WI38 (cell line): ENCODE results near the gene SEMA3E.

ENCODE experiments used
- H3K4me3 ChIP-seq: 2 replicates; pipeline ENCODE4 v1.5.1; 2011; ENCODE audit warnings: low read depth, mild to moderate bottlenecking, control low read depth, low read length
- TF ChIP-seq, protein P1 (sequence below): IDR thresholded peaks from 2 replicates; pipeline ENCODE4 v1.5.1; 2012; ENCODE audit warnings: low read depth, mild to moderate bottlenecking, control low read depth, low read length

SEMA3E gene

DNA sequence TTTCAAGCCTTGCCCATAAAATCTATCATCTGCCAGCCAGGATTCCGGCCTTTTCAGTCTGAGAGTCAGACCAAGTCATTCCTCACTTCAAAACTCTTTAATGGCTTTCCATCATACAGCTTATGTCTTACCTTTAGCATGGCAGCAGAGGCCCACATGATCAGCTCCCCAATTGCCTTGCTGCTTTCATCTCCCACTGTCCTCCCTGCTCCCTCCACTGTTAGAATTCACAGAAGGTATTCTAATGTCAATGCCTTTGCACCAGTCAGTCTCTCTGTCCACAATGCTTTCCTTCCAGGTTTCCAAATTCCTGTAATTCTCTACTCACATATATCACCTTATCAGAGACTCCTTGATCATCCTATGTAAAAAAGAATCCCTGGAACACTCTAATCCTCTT is 37.2 kb downstream of the SEMA3E start:
- TF ChIP-seq, protein P1, sequence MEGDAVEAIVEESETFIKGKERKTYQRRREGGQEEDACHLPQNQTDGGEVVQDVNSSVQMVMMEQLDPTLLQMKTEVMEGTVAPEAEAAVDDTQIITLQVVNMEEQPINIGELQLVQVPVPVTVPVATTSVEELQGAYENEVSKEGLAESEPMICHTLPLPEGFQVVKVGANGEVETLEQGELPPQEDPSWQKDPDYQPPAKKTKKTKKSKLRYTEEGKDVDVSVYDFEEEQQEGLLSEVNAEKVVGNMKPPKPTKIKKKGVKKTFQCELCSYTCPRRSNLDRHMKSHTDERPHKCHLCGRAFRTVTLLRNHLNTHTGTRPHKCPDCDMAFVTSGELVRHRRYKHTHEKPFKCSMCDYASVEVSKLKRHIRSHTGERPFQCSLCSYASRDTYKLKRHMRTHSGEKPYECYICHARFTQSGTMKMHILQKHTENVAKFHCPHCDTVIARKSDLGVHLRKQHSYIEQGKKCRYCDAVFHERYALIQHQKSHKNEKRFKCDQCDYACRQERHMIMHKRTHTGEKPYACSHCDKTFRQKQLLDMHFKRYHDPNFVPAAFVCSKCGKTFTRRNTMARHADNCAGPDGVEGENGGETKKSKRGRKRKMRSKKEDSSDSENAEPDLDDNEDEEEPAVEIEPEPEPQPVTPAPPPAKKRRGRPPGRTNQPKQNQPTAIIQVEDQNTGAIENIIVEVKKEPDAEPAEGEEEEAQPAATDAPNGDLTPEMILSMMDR = no peak

DNA sequence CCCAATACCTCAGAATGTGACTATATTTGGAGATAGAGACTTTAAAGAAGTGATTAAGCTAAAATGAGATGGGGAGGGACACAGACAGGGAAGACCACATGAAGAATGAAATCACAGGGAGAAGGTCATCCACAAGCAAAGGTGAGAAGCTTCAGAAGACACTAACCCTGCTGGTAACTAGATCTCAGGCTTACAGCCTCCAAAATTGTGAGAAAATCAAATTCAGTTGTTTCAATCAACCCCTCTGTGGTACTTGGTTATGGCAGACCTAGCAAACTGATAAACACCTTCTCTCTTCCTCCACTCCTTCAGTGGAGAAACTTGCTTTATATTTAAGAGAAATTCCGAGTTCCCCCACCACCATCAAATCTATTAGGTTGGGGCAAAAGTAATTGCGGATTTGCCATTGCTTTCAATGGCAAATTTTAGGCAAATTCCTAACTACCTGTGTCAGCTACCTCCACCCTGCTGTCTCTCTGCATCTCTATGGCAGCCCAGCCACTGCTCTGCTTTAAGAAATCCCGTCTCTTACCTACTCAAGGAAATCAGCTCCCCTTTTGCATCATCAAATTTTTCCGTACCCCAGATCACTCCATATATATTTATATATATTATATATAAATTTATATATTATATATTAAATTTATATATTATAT is 38.2 kb downstream of the SEMA3E start:
- TF ChIP-seq, protein P1 = no peak
- no peak overlapping the region for H3K4me3 ChIP-seq

More for the DNA sequence above, 37.2 kb downstream of the SEMA3E start:
- no peak overlapping the region for H3K4me3 ChIP-seq

DNA sequence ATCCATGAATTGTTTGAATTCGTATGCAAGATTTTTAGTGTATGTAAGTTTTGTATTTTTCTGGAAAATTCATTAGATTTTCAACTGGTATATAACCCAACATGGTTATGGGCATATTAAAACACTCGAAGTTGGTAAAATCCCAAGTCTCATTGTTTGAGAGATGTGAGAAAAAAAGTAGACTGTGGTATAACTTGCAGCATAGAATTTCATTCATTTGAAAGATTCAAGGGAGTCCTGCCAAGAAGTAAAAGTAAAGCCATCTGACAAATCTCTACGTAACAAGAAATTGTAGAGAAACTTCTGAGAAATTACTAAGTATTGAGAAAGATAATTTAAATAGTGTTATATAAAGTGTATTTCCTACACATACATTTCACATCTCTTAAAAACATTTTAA is 40.2 kb downstream of the SEMA3E start:
- no peak overlapping the region for H3K4me3 ChIP-seq
- TF ChIP-seq, protein P1 = no peak

DNA sequence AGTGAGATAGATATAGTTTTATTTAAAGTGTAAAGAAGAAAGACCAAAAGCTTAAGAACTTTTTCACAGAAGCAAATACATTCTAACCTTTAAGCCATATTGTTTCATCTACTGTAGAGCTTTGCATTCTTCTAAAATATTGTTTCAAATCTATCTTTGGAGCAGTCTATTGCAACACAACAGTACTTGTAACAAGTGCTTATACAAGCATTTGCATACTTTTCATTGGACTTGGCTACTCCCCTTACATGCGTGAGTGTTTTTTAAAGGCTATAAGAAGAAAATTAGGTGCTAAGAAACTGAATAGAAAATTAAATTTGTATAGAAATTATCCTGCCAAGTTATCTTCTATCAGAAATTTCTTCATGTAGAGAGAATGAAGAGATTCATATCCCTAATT is 45.3 kb downstream of the SEMA3E start:
- no peak overlapping the region for H3K4me3 ChIP-seq
- TF ChIP-seq, protein P1 = no peak

DNA sequence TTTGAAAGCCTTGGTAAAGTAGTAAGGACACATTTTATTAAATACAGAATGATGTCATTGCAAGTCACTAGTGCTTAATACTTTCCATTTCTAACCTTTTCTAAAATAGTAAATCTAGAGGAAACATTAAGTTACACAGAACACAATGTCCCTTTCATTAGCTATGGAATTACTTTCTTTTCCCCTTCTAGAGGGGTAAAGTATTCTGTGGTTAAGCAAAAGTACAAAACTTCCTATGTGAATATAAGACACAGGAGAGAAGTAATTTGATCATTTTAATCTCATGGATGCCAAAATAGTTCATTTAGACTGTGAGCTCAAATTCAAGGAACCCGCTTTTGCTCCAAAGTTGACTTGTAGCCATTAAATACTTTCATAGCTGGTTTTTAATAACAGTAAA is 49.8 kb downstream of the SEMA3E start:
- TF ChIP-seq, protein P1 = no peak

DNA sequence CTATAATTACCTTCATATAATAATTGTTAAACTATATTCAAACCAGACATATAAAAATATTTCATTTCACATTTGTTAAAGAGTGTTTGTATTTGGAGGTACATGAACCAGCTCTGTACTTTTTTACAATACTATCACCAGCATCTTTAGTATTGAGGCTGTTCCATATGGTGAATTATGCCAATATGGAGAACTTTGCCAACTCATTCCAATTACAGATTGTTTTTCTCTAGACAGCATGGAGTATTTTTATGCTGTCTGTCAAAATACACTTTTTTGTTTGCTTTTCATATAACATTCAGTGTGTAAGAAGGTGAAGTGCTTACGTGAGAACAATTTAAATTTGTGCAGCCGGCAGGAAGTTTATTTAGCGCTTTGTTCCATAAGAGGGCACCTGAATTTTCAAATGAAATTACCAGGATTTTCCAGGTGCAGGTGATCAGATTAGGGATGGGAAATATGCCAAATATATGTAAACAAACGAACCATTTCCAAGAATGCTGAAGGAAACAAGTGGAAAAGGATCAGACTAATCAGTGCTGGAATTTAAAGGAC is 54.9 kb downstream of the SEMA3E start:
- TF ChIP-seq, protein P1 = no peak
- H3K4me3 ChIP-seq = no peak overlapping the region

More for the DNA sequence above, 49.8 kb downstream of the SEMA3E start:
- no peak overlapping the region for H3K4me3 ChIP-seq

DNA sequence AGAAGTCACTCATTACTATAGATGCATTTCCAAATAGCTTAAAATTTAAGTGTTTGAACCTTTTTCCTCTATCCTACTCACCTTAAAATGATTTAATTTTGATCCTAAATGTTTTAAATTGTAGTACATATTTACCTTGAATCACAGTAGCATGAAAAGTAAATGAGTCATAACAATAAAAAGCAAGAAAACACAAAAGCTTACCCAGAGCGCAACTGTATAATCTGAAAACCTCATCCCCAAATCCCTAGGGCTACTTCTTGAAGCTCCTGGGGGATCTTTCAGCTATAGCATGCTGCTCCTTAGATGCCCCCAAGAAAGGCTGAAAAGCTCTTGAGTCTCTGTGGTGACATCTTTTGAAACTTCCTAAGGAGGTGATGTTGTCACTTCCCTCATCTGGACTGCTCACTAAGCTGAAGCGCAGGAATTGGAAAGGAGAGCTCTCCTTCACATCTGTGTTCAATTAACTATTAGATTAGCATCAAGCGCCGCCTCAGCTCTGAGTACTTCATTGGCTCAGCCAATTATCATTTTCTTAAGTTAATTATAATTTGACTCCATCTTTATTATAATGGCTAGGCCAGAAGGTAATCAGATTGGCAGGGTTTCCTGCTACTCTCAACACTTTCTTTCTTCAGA is 60.2 kb downstream of the SEMA3E start:
- TF ChIP-seq, protein P1 = no peak
- no peak overlapping the region for H3K4me3 ChIP-seq
